Chondrocyte (in vitro differentiated cells): Measurements from ENCODE around the gene SSH2. TPM values are rescaled to one million over a fixed set of nuclear protein-coding genes. Genes with fewer than 3 reads are reported as not detected.

Experiments
- DNase-seq: peaks from one replicate; pipeline ENCODE4 v3.0.0; 2021; ENCODE audit warnings: mixed read lengths, low spot score
- H3K27ac Mint-ChIP-seq: one replicate; pipeline ENCODE4 v1.8.0; 2021; ENCODE audit warnings: mild to moderate bottlenecking, moderate library complexity, mixed read lengths; ENCODE audit not compliant: unreplicated experiment
- H3K27me3 Mint-ChIP-seq: 2 replicates; pipeline ENCODE4 v1.8.0; 2021; ENCODE audit warnings: low read depth, mixed read lengths
- H3K36me3 Mint-ChIP-seq: 2 replicates; pipeline ENCODE4 v1.8.0; 2021; ENCODE audit warnings: low read depth, mixed read lengths
- H3K4me1 Mint-ChIP-seq: 2 replicates; pipeline ENCODE4 v1.8.0; 2021; ENCODE audit warnings: low read depth, mild to moderate bottlenecking, mixed read lengths
- H3K4me3 Mint-ChIP-seq: one replicate; pipeline ENCODE4 v1.8.0; 2021; ENCODE audit warnings: mild to moderate bottlenecking, moderate library complexity, mixed read lengths; ENCODE audit not compliant: unreplicated experiment
- H3K9me3 Mint-ChIP-seq: 2 replicates; pipeline ENCODE4 v1.8.0; 2021; ENCODE audit warnings: low read depth, mixed read lengths
- total RNA-seq: library from RNA; stranded (reverse); gene quantifications from 3 replicates; pipeline ENCODE4 v1.2.1, GENCODE V29; 2021
- TF ChIP-seq, protein P1 (sequence below): fragments of 200-600 bp; sonication (generic); IDR thresholded peaks from 2 replicates; pipeline ENCODE4 v1.5.0; 2021; ENCODE audit warnings: antibody characterized with exemption, mild to moderate bottlenecking, moderate library complexity

SSH2 gene
- total RNA-seq, 1 donor from 2014 or later: 14.1 TPM

- H3K4me1 Mint-ChIP-seq: peaks cover 8% of the 10 kb centered on the region
- no peak overlapping the region for H3K27ac Mint-ChIP-seq
- no peak for DNase-seq
- TF ChIP-seq, protein P1, sequence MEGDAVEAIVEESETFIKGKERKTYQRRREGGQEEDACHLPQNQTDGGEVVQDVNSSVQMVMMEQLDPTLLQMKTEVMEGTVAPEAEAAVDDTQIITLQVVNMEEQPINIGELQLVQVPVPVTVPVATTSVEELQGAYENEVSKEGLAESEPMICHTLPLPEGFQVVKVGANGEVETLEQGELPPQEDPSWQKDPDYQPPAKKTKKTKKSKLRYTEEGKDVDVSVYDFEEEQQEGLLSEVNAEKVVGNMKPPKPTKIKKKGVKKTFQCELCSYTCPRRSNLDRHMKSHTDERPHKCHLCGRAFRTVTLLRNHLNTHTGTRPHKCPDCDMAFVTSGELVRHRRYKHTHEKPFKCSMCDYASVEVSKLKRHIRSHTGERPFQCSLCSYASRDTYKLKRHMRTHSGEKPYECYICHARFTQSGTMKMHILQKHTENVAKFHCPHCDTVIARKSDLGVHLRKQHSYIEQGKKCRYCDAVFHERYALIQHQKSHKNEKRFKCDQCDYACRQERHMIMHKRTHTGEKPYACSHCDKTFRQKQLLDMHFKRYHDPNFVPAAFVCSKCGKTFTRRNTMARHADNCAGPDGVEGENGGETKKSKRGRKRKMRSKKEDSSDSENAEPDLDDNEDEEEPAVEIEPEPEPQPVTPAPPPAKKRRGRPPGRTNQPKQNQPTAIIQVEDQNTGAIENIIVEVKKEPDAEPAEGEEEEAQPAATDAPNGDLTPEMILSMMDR: no peak
- no peak overlapping the region for H3K4me3 Mint-ChIP-seq
- H3K9me3 Mint-ChIP-seq: no peaks in the 10 kb centered on the region
- no peaks in the 10 kb centered on the region for H3K27me3 Mint-ChIP-seq
- H3K36me3 Mint-ChIP-seq: peaks cover 4% of the 10 kb centered on the region
Observed at GRCh38 chr17:29772981-29773380, 157.0 kb downstream of the SSH2 start.

- no peak for DNase-seq
- TF ChIP-seq, protein P1: no peak
- no peaks in the 10 kb centered on the region for H3K27me3 Mint-ChIP-seq
- H3K36me3 Mint-ChIP-seq: peaks cover 1% of the 10 kb centered on the region
- H3K4me1 Mint-ChIP-seq: peaks cover 4% of the 10 kb centered on the region
- H3K4me3 Mint-ChIP-seq: no peak overlapping the region
- H3K27ac Mint-ChIP-seq: no peak overlapping the region
- H3K9me3 Mint-ChIP-seq: no peaks in the 10 kb centered on the region
Observed at GRCh38 chr17:29771546-29771945, 158.5 kb downstream of the SSH2 start.

DNA sequence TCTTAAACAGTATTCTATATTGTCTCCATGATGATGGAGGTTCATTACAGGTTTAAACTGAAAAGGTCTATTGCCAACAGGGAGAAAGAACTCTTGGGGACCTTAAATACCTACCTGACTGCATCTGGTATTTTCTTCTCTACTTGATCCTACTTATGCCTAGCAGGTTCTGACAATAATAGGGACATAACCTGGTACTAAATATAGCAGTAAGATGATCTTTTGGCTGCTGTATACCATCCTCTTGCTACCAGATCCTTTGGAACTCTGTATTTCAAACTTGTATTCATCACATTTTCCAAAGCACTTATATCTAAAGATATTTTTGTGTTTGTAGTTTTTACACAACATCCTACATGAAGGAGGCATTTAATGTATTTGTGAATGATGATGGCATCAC is 160.8 kb downstream of the SSH2 start:
- DNase-seq: no peak
- Mint-ChIP-seq H3K4me1 (no peaks in the 10 kb centered on the region), H3K27ac (no peak overlapping the region), H3K27me3 (no peaks in the 10 kb centered on the region), H3K9me3 (no peaks in the 10 kb centered on the region), H3K36me3 (peaks cover 1% of the 10 kb centered on the region), H3K4me3 (no peak overlapping the region)
- TF ChIP-seq, protein P1: no peak

GRCh38 chr17:29766796-29767327 is 163.2 kb downstream of the SSH2 start:
- Mint-ChIP-seq H3K4me3 (no peak overlapping the region), H3K4me1 (no peaks in the 10 kb centered on the region), H3K36me3 (no peaks in the 10 kb centered on the region), H3K27me3 (no peaks in the 10 kb centered on the region), H3K9me3 (no peaks in the 10 kb centered on the region), H3K27ac (no peak overlapping the region)
- DNase-seq: no peak
- TF ChIP-seq, protein P1: no peak

GRCh38 chr17:29764748-29765147 is 165.3 kb downstream of the SSH2 start:
- H3K9me3 Mint-ChIP-seq: no peaks in the 10 kb centered on the region
- no peak overlapping the region for H3K4me3 Mint-ChIP-seq

More at GRCh38 chr17:29764748-29765147, 165.3 kb downstream of the SSH2 start:
- Mint-ChIP-seq H3K27me3 (no peaks in the 10 kb centered on the region), H3K4me1 (peaks cover 11% of the 10 kb centered on the region), H3K27ac (no peak overlapping the region), H3K36me3 (no peaks in the 10 kb centered on the region)
- TF ChIP-seq, protein P1: no peak
- DNase-seq: no peak
